ENCODE results near the gene POLR2J.

DNA sequence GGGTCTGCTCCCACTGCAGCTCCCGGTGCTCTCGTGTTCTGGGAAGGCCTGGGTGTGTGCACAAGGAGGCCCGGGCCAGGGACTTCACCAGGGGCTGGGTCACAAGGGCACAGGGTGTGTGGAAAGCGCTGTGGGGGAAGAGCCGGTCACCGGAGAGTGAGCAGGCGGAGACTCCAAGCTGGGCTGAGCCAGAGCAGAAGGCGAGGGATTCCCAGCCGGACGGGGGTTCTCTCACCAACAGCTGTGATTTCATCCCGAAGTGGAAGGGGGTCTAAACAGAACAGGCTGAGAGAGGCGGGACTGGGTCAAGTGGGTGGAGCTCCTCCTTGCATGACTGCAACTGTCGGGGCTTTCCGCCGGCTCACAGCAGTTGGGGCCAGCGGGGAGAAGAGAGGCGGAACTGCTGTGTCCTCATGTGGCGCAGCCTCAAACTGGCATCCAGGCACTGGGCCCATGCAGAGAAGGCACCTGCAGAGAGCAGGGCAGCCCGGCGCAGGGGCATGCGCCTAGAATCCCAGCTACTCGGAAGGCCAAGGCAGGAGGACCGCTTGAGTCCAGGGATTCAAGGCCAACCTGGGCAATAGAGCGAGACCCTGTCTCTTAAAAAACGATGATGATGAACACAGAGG lies 53.0 kb downstream of the POLR2J start:
- TF ChIP-seq POLR2A (IDR thresholded peaks at IDR 0.05): no peak
- TF ChIP-seq POLR2AphosphoS5 (IDR thresholded peaks at IDR 0.05): peak in 2 of 3 donors; percentile 17 to 39
